ENCODE data around the gene CCDC12.

Gene CCDC12

GRCh38 chr3:46974421-46975171 lies 1.9 kb downstream of the CCDC12 start:
- Histone ChIP-seq H3K27ac (no peak overlapping the region), H3K4me3 (no peak overlapping the region), H3K9me3 (no peaks in the 10 kb centered on the region), H3K27me3 (no peaks in the 10 kb centered on the region), H3K36me3 (no peaks in the 10 kb centered on the region), H3K4me1 (peaks cover 0 to 80% (median 55%) of the 10 kb centered on the region in 4 donors)
- intact Hi-C loops (cut with DNase I; ENCODE audit: low total_unique reads), result no loop called here
- no peak for DNase-seq
- no peak for TF ChIP-seq CTCF (IDR thresholded peaks at IDR 0.05)

GRCh38 chr3:46972396-46972795 lies 4.1 kb downstream of the CCDC12 start:
- Histone ChIP-seq H3K27ac (no peak overlapping the region), H3K36me3 (no peaks in the 10 kb centered on the region), H3K9me3 (no peaks in the 10 kb centered on the region), H3K4me3 (no peak overlapping the region), H3K4me1 (peaks cover 0 to 83% (median 56%) of the 10 kb centered on the region in 4 donors), H3K27me3 (no peaks in the 10 kb centered on the region)
- intact Hi-C loops (cut with DNase I; ENCODE audit: low total_unique reads), result no loop called here
- DNase-seq, result no peak
- TF ChIP-seq CTCF (IDR thresholded peaks at IDR 0.05), result no peak

GRCh38 chr3:46971742-46972141 lies 4.8 kb downstream of the CCDC12 start:
- no peak overlapping the region for H3K27ac ChIP-seq
- no peaks in the 10 kb centered on the region for H3K9me3 ChIP-seq
- no peak for DNase-seq
- H3K4me3 ChIP-seq, result no peak overlapping the region
- no peaks in the 10 kb centered on the region for H3K36me3 ChIP-seq
- H3K27me3 ChIP-seq, result no peaks in the 10 kb centered on the region
- peaks cover 0 to 84% (median 55%) of the 10 kb centered on the region in 4 donors for H3K4me1 ChIP-seq
- TF ChIP-seq CTCF (IDR thresholded peaks at IDR 0.05), result no peak
- intact Hi-C loops (cut with DNase I; ENCODE audit: low total_unique reads), result no loop called here

GRCh38 chr3:46971151-46971550 lies 5.4 kb downstream of the CCDC12 start:
- intact Hi-C loops (cut with DNase I; ENCODE audit: low total_unique reads), result no loop called here

GRCh38 chr3:46970391-46971091 lies 6.0 kb downstream of the CCDC12 start:
- peaks cover 0 to 91% (median 63%) of the 10 kb centered on the region in 4 donors for H3K4me1 ChIP-seq
- H3K27ac ChIP-seq, result no peak overlapping the region
- no peak overlapping the region for H3K4me3 ChIP-seq
- DNase-seq, result no peak
- peaks cover 0 to 2% (median 0%) of the 10 kb centered on the region in 3 donors for H3K36me3 ChIP-seq
- no peak for TF ChIP-seq CTCF (IDR thresholded peaks at IDR 0.05)
- intact Hi-C loops (cut with DNase I; ENCODE audit: low total_unique reads), result no loop called here
- H3K9me3 ChIP-seq, result no peaks in the 10 kb centered on the region
- no peaks in the 10 kb centered on the region for H3K27me3 ChIP-seq

More at GRCh38 chr3:46971151-46971550, 5.4 kb downstream of the CCDC12 start:
- no peak overlapping the region for H3K27ac ChIP-seq
- H3K4me1 ChIP-seq, result peaks cover 0 to 90% (median 59%) of the 10 kb centered on the region in 4 donors
- no peaks in the 10 kb centered on the region for H3K9me3 ChIP-seq
- no peaks in the 10 kb centered on the region for H3K36me3 ChIP-seq
- no peak for DNase-seq
- TF ChIP-seq CTCF (IDR thresholded peaks at IDR 0.05), result no peak
- no peak overlapping the region for H3K4me3 ChIP-seq
- H3K27me3 ChIP-seq, result no peaks in the 10 kb centered on the region

Measured in tibial artery (tissue), 4 donors.